Erythroblast (primary cell): Measurements from ENCODE around the gene ZNF688.

Source experiments
- GATA1 ChIP-seq: IDR thresholded peaks from 2 replicates; pipeline ENCODE4 v1.6.1; 2011; ENCODE audit warnings: low read depth, mild to moderate bottlenecking, control low read depth, low read length, moderate library complexity
- POLR2A ChIP-seq: IDR thresholded peaks from 2 replicates; pipeline ENCODE4 v1.6.1; 2011; ENCODE audit warnings: mild to moderate bottlenecking, low read length

DNA sequence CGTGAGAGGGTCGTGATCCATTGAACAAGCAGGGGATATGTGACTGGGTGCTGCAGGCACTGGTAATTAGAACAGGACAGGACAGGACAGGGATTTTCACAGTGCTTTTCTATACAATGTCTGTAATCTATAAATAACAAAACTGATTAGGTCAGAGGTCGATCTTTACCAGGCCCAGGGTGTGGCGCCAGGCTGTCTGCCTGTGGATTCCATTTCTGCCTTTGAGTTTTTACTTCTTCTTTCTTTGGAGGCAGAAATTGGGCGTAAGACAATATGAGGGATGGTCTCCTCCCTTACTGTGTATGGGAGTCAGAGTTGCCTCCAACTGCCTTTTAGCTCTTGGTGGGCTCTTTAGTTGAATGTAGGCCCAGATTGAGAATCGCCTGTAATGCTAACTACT lies 11.8 kb downstream of the ZNF688 start:
- no peak for TF ChIP-seq POLR2A
- TF ChIP-seq GATA1: no peak
